EH (cell line): ENCODE measurements around the gene IL1A.

ENCODE experiments used
- DNase-seq: peaks from one replicate; pipeline ENCODE4 v3.0.0-alpha.2; 2015; ENCODE audit warnings: low read depth

The IL1A gene

DNA sequence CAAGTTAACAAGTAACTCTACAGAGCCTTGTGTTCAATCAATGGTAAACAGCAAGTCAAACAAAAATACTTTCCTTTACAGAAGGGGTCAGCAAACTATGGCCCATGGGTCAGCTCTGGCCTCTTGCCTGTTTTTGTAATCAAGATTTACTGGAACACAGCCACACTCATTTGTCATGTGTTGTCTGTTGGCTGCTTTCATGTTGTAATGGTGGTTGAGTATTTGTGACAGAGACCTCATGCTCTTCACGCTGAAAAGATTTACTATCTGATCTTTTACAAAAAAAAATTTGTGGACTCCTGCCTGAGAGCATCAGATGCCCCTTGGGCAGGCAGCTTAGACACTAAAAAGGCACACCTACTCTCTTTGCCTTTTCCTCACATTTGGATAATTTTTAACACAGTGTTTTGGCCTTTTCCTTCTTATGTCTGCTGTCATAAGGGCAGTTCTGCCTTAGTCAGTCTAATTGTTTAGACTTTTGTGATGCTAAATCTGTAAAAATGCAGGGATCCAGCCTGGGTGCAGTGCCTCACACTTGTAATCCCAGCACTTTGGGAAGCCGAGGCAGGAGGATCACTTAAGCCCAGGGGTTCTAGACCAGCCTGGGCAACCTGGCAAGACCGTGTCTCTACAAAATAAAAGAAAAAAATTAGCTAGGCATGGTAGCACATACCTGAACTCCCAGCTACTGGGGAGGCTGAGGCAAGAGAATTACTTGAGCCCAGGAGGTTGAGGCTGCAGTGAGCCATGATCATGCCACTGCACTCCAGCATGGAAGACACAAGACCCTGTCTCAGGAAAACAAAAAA, 34.0 kb upstream of the IL1A start:
- DNase-seq = no peak

DNA sequence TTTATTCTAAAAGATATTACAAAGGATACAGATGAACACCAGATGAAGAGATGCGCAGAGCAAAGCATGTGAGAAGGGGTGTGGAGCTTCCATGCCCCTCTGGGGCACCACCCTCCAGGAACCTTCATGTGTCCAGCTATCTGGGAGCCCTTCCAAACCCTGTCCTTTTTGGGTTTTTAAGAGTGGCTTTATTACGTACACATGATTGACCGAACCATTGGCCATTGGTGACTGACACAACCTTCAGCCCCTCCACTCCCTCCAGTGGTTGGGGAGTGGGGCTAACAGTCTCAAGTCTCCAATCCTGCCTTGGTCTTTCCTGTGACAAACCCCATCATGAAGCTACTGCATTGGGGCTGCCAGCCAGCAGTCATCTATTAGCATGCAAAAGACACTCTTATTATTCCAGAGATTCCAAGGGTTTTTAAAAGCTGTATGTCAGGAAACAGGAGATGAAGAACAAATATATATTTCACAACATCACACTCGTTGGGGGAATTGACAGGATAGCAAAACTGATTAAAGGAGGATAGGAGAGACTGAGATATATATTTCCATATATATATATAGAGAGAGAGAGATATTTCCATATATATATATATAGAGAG, 32.9 kb upstream of the IL1A start:
- DNase-seq = no peak

DNA sequence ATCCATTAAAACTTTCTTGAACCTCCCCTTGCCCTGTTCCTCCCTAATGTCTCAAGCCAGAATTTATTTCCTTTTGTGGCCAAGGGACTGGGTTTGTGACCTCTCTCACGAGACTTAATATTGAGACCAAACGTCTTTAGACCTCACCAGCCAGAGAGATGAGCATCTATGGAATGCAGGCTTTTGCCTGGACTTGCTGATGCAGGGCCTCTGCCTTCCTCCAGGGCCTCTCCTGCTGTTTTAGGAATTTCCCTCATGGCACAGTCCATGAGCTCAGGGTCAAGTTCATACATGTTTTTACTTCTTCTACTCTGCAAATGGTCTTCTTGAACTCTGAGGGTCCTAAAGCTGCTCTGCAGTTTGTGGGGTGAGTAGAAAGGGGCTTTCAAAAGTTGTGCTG, 30.0 kb upstream of the IL1A start:
- peak; percentile 91 for DNase-seq

DNA sequence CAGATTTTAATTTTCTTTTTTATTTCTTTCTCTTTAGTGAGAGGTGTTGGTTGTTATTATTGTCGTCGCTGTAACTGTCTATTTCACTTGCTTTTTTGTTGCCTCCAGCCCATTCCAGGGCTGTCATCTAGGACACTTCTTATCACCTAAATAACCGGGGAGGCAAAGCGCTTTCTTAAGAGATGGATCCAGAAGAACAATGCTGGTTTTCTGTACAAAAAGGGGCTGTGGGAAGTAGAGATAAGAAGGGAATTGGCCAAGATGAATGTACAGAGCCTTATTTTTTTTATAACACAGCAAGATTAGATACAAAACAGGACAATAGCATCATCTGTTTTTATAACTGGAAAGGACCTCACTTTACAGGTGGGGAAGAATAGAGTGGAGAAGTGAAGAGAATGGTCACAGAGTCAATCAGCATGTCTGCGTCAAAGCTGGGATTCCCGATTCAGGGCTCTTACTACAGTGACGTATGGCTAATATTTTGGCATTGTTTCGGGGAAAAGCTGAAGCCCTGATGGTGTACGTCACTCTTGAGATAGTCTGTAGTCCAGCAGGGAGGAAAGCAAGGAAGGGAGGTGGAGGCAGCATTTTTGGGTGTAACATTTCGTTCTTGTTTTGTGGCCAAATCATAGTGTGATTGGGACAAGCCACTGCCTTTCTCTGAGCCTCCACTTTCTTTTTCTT, 29.1 kb upstream of the IL1A start:
- no peak for DNase-seq

DNA sequence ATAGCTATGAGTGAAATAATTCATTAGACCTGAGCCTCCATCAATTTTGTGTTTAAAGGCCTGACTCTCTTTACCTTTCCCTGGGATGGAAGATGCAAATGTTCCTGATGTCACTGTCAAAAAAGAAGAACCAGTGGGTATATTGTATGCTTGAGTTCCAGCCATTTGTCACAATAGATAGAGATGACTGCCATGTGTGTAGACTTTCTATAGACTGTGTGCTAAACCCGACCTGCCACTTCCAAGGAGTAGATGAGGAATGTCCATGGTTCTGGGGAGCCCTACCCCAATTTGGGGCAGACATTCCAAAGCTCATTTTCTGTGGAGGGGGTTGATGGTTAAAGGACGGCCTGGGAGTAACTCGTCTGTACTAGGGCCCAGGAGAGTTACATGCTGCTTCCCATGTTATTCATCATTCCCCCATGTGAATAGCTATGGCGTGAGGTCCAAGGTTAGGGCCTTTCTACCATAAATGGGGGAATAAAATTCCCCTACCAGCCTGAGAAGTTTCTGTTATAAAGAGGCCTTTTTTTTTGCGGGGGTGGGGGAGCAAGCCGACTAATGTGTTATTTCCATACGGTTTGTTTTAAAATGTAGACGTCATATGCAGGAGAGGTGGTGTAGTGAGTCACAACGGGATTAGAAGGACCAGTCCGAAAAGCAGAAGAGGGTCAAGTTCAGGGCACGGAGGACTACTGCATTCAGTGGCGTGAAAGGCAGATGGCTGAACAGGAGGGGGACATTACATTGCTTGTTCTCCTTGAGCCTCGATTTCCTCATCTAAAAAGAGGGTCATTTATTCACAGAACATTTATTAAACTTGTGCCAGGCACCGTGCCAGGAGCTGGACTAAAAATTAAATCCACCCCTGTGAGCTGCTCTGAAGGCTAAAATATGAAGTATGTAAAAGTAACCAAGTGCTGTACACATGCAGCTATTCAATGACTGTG, 28.3 kb upstream of the IL1A start:
- DNase-seq = peak; percentile 66

DNA sequence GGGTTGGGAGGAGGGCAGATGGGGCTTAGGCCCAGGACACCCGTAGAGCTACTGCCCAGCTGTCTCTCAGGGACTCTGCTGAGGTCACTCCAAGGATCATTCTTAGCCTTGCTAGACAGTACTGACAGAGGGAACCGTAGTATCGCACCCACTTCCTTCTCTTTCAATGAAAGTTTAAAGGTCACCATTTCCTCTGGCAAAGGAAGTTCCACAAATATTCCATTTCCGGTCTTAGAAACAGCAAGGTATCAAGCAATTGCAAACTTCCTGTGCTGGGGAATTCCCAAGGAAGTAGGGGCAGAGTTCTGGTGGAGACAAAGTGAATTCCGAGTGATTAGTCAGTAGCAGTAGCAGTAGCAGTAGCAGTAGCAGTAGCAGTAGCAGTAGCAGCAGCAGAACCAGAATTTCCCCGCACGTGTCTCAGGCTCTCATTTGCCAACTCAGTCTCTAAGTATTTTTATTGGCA, 27.6 kb upstream of the IL1A start:
- peak; percentile 95 for DNase-seq

DNA sequence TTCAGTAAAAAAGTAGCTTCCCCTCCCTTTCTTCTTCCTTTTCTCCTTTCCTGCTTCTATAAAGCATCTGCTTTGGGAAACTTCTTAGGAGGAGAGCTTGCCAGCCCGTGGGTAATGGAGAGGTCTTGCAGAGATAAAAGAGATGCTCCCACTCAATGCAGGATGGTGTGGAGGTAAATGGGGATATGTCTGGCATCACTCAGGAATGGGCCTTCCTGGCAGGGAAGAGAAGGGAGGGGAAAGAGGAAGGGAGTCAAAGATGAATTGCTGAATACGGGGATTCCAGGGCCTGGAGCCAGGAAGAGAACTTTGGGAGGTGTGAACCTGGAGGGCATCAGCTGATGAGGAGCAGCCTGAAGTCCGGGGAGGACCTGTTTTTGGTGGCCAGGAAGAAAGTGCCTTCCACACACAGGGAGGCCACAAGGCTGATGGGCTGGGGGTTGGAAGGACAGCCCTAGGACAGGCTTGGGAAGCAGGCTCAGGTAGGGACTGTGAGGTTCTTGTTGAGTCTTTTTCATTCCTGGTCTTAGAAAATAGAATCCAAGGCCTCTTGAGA, 27.1 kb upstream of the IL1A start:
- no peak for DNase-seq

DNA sequence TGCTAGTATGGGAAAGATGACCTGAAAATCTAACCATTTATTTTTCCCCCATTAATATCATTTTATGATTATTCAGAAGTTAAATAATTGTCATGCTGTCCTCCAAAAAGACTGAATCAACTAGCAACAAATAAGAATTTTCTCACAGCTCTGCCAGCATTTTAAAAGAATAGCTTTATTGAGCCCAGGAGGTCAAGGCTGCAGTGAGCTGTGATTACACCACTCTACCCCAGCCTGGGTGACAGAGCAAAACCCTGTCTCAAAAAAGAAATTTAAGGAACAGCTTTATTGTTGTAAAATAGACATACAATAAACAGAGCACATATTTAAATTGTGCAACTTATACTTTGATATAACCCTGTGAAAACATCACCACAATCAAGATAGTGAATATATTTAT, 24.8 kb upstream of the IL1A start:
- DNase-seq = no peak

DNA sequence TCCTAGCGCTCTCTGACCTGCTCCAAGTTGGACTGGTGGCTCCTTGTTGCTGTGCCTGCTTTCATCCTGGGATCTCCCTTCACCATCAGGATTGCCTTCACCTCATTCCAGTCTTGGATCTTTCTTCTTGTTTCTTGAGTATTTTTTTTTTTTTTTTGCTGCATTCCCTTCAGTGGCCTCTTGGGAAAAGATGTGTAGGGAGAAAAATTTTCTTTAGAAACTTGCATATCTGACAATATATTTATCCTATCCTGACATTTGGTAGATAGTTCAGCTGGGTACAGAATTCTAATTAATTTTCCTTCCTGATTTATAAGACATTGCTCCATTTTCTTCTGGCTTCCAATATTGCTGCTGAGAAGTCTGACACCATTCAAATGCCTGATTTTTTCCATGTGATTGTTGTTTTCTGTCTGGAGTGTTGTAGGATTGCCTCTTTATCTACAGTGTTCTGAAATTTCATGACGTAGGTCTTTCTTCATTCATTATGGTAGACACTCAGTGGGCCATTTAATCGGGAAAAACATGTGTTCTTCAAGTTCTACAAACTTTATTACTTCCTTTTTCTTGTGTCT, 23.0 kb upstream of the IL1A start:
- no peak for DNase-seq

DNA sequence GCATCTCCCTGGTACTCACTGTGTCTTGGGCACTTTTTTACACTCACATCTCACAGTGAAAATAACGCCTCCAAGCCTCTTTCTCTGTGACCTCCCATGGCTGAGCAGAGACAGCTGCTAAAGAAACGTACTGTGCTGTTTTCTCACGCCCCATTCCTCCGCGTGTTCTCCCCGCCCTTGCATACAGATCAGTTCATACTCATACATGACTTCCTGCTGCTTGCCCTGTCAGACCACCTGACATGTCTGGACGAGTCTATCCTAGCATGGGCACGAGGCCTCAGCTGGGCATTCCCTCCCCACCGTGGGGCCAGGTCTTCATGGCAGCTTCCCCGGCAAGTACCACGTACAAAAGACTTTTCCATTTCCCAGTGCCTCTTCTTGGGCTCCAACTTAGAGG, 21.2 kb upstream of the IL1A start:
- no peak for DNase-seq

DNA sequence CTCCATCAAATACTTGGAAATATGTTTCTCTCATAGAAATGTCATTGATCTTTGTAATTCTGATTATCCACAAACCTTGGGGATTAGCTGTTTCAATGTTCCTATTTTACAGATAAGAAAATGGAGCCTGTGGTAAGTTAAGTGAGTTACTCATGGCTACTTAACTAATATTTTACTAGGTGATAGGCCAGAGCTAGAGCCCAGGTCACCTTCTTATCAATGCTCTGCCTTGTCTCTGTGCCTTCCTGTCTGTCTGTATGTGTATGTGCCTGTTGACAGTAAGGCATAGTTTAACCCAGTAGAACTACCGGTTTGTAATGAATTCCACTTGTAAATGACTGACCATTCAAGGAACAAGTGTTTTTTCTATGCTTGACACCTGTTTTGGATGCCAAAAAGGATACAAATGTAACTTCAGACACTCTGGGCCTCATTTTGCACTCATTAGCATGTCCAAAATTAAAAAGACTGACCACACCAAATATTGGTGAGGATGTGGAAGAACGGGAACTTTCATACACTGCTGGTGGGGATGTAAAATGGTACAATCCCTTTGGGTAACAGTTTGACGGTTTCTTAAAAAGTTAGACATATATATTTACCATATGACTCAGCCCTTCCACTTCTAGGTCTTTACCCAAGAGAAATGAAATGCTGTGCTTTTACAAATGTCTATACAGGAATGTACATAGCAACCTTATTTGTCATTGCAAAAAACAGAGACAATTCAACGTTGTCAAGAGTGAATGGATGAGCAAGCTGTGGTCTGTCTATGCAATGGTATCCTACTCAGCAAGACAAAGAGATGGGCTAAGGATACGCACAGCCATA, 19.6 kb upstream of the IL1A start:
- peak; percentile 90 for DNase-seq

DNA sequence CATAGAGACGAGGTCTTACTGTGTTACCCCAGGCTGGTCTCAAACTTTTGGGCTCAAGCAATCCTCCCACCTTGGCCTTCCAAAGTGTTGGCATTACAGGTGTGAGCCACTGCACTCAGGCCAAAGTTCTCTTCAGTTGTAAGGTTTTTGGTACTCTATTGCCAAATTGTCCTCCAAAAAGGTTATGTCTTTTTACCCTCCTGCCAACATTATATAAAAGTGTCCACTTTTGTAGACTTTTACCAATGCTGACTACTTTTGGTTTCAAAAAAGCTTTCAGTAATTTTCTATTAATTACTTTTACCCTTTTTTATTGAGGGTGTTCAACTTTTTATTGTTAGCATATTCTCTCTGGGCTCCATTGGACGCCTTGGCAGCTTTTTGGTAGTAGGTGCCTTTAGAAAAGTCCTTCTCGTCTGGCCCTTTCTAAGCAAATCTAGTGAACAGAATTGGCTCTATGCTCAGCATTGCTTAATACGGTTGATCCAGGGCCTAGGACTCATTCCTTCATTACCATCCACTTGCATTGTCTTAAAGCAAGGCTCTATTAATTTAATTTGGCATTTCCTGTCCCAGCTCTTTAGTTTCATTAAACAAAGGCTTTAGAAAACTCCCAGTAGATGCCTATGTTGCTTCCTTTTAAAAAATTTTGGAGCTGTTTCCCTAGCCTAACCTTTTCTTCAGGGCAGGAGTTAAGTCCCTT, 16.7 kb upstream of the IL1A start:
- peak; percentile 71 for DNase-seq

DNA sequence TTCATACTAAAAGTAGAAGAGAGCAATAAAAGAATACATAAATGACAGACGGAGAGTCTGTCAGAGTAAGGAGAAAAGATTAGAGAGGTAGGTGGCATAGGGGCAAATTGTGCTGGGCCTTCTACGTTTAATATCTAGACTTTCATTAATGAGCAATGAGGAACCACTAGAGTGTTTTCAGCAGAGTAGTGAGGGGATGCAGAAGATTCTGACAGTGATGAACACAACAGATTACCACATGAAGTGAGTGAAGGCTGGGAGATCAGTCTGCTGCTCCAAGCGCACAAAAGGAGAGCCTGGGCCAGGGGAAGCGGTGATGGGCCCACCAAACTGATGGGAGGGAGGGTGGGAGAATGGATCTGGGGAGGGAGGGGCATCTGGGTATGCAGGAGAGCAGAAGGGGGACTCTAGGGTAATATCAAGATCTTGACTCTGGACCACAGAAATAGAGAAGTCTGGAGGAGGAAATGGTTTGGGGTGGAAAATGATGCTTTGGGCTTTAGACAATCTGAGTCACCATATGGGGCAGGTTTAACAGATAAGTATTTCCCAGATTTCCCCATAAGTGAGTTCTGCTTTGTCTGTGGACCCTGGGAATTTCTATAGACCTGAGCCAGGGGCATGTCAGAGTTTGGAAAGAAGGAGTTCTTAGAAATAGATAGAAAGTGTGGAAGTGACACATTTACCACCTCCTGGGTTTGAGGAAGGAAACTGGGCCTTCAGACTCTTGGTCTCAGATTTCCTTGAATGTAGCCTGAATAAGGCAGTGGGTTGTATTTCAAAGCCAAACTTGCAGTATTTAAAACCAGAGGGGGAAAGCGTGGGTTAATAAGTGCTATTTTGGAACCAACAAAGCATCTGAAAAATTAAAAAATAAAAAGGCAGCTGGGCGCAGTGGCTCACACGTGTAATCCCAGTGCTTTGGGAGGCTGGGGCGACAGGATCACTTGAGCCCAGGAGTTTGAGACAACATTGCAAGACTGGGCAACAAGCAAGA, 15.0 kb upstream of the IL1A start:
- peak; percentile 19 for DNase-seq

DNA sequence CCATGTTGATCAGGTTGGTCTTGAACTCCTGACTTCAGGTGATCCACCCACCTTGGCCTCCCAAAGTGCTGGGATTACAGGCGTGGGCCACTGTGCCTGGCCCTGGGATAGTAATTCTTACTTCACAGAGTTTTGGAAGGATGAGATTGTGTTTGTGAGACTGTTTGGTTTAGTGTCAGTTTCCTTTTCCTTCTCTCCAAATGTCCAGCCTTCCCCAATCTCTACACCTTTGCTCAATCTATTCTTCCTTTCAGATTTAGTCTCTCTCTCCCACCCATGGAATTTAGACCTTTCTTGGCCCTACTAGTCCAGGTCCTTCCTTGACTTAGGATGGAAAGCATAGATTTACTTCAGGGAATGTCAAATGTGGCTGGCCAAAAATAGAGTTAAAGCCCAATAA, 12.2 kb upstream of the IL1A start:
- DNase-seq = no peak

DNA sequence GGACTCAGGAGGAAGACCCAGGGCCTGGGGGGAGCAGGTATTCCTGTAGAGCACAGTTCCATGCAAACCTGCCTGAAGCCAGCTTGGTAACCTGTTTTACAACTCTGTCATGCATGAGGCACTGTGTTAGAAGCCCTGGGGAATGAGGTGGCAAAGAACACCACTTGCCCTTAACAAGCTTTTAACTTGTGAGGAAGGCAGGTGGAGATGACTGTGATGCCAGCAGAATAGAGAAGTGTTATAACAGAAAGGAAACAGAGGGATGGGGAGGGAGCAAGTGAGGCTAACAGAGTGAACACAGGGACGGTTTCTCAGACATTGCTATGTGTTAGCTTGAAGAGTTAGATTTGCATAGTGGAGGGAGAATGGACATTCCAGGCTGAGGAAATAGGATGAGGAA, 11.5 kb upstream of the IL1A start:
- DNase-seq = no peak

DNA sequence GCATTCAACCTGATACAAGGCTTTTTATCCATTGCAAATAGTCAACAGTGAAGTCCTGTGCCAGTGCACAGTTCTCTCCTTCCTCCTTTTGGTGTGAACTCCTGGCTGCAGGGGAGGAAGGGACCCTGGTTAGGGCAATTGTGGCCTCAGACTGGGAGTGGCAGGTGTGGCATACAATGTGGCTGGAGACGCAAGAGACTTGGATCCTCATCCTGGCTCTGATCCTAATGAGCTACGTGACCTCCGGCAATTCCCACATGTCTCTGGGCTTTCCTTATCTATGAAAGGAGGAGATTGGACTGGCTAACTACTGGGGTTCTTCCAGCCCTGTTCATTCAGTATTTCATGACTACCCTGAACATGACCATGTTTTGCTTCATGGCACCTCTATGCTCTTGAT, 10.5 kb upstream of the IL1A start:
- DNase-seq = no peak

DNA sequence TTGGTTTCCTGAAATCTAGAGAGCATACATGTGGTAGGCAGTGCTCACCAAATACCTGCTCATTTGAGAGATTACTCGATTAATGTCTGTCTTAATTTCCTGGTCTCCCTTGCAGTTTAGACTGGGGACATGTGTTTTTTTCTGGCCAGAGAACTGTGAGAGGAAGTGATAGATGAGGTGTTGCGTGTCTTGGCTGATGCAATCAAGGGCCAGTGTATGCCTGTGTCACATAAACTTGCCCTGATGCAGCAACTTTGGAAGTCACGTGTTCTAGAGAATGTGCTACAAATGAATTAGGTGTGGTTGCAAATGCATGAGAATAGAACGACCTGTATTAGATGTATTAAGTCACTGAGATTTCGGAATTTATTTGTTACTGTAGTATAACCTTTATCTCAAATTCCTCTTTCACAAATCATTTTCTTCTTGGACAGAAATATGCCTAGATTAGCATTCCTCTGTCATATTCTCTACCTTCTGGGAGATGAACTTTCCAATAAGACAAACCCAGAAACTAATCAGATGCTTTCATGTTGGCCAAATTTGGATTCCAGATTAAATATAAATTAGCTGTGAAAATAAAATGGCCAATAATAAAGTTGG, 9.9 kb upstream of the IL1A start:
- peak; percentile 91 for DNase-seq

DNA sequence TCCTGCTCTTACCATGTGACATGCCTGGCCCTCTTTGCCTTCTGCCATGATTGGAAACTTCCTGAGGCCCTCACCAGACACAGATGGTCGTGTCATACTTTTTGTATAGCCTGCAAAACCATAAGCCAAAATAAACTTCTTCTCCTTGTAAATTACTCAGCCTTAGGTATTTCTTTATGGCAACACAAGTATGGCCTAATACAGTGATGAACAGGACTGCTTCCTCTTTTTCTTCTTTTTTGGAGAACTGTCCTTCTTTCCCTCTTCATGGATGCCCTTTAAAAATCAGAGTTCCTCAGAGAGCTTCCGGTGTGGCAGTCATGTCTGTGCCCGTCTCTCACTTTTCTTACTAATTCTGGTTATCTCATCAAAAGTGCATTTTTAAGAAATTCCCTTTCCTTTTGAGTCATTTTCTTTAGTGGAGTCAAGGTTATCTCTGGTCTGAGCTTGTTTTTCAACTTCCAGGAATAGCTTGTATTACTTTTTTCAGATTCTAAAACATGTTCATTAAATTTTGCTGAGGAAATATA, 9.2 kb upstream of the IL1A start:
- DNase-seq = peak; percentile 62
